HUDEP-2 (cell line): ENCODE data around the gene SMIM44.
"Not testable (repeated sequence)": the region's sequence is repeated elsewhere in the genome, so short reads cannot be mapped to it uniquely, and the experiment has no call there.

Source experiments
- DNase-seq, 76 experiments: peaks; one replicate each; lab custom pipeline; 2025; ENCODE audit not compliant: unreplicated experiment in 76 of 76; lab: John Stamatoyannopoulos, UW

SMIM44 gene

DNA sequence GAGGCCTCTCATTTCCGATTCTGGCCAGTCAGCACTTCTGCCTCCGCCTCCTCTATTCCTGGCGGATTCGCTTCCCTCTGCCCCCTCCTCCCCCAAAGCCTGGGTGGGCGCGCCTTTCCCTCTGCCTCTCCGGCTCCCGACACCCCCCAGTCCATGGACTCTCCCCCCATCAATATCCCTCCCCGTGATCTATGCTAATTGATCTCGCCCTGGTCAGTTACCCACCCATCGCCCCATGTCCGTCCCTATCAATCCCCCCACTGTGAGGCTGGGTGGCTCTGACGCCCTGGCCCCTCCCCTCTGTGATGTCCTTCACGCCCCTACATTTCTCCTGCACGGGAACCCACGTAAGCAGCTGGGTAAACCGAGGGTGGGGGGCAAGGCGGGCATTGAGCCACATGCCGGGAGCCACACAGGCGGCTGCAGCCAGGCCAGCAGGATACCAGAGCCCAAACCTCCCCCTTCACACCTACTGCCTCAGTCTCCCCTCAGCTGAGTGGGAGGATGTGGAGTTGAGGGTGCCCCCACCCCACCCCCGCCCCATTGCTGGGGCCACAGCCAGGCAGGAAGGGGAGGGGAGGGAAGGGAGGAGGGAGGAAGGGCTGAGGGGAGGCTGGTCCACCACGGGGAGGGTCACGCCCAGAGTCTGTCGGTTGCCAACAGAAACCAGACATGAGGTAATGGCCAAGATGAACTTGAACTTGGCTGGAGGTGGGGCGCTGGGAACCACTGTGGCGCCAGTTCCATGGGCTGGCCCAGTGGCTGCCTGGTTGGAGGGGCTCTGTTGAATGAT, 24.0 kb downstream of the SMIM44 start:
- DNase-seq: peak in 60 of 76 experiments; percentile 13 to 77 (median 52)

DNA sequence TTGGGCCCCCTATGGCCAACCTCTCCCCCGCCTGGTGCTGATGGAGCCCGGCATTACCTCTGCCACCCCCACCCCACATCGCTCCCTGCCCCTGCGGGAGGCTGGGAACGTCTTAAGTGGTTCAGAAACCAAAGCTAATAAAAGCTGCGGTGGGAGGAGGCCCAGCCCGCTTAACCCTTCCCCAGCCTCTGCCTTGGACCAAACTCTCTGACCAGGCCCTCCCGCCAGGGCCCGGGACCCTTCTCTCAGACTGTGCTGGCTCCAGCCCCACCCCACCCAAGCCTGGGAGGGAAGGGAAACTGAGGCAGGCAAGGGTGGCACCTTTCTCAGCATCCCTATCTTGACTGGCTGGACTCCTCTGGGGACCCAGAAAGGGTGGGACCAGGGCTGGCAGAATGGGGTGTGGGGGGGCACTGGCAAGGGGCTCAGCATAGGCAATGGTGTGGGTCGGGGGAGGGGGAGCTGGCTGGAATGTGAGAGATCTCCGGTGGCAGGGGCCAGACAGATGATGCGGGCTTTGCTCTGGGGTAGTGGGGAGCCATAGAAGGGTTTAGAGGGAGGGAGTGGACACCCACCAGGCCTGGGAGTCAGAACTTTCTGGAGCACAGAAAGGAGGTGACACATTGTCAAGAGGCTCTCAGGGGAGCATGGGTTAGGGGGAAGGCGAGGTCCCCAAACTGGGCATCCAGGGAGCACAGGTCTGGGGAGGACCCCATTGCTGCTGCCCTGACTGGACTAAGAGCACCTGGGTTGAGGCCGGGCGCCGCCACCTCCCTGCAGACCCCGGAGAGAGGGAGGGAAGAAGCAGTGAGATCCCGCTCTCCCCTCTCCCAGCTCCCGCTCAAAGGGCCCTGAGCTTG, 24.8 kb downstream of the SMIM44 start:
- no peak for DNase-seq

DNA sequence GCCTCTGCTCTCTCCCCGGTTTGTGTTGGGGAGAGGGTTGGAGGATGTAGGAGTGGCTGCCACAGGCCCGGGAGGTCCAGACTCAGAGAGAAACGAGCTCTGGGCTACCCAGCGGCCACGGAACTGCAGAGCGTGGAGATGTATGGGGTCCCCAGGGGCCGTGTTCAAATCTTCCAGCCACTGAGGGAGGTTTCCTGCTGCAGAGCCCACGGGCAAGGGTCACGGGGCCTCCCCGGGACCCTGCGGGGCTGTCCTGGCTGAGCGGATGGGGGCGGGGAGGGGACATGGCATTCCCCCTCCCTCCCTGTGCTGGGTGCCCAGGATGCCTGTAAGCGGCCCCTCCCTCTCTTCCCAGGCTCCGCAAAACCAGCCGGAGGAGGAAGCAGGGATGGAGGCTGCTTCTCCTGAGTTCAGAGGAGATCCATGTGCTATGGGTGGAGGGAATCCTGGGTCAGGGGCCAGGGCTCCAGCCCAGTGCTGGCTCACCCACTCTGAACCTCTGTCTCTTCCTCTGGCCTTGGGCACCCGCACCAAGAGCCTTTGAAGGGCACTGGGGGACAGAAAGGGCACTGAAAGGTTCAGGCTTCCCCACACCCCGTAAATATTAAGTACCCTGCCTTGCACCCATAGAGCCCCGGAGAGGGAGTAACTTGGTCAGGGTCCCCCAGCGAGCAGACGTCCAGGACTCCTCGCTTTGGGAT, 25.6 kb downstream of the SMIM44 start:
- no peak for DNase-seq

- no peak for DNase-seq
Measured at GRCh38 chr19:3456925-3457527, 26.2 kb downstream of the SMIM44 start.

DNA sequence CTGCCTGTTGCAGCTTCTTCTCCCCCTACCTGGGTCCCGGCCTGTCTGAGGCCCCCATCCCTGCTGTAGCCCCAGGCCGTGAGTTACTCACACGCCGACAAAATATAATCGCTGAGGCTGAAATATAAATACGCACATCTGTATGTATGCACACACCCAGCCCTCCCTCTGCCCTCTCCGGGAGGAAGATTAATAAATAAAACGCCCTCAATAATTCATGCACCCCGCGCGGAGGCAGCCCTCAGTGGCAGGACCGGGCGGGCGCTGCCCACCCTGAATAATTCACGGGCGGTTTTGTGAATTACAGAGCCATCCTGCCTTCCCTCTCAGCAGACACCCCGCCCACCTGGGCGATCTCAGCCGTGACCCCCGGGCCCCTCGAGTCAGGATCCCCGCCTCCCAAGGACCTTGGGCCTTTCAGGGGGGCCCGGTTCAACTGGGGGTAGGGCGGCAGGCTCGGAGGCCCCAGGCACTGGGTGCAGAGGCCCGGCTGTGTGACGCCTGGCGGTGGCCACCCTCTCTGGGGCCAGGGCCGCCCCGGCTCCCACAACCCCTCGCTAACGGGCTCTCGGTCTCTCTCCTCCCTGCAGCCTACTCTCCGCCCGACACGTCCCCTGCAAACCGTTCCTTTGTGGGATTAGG, 27.2 kb downstream of the SMIM44 start:
- DNase-seq: no peak

DNA sequence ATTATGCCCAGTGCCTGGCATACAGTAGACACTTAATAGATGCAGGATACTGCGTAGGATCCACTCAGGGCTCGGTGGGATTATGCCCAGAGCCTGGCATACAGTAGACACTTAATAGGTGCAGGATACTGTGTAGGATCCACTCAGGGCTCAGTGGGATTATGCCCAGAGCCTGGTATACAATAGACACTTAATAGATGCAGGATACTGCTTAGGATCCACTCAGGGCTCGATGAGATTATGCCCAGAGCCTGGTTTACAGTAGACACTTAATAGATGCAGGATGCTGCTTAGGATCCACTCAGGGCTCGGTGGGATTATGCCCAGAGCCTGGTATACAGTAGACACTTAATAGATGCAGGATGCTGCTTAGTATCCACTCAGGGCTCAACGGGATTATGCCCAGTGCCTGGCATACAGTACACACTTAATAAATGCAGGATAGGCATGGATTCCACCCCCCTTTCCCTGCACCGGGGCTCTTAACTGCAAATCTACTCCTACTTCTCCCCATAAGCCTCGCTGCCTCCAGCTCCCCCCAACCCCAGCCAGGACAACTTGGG, 27.8 kb downstream of the SMIM44 start:
- no peak for DNase-seq

- no peak for DNase-seq
Measured at GRCh38 chr19:3454656-3455392, 28.4 kb downstream of the SMIM44 start.

DNA sequence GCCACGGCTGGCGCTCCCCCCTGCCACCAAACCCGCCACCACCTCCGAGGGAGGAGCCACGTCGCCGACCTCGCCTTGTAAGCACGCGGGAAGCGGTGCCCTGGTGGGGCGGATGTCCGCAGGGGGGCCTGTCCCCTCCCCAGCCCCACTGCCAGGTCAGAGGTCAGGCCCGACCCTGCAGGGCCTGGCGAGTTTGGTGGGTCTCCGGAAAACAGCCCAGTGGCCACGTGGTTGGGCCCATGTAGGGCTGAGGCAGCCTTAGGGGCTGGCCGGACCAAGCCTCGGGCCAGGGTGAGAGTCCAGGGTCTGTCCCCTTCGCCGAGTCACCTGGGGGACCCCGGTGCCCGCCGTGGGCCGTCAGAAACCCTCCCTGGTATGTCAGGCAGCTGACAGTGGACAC, 29.4 kb downstream of the SMIM44 start:
- DNase-seq: no peak

- not testable (repeated sequence) for DNase-seq
Measured at GRCh38 chr19:3452942-3453214, 30.4 kb downstream of the SMIM44 start.

- no peak for DNase-seq
Measured at GRCh38 chr19:3452171-3452941, 30.9 kb downstream of the SMIM44 start.

DNA sequence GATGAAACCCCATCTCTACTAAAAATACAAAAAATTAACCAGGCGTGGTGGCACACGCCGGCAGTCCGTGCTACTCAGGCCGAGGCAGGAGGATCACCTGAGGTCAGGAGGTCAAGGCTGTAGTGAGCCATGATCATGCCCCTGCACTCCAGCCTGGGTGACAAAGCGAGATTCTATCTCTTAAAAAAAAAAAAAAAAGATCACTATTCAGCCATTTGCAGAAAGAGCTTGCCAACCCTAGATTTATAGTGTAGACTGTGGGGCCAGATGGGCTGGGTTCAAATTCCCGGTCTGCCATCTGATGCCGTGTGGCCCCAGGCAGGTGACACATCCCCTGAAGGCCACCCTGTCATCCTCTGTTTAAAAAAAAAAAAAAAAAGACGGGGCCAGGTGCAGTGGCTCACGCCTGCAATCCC, 31.8 kb downstream of the SMIM44 start:
- peak in 2 of 76 experiments; percentile 24 to 30 for DNase-seq

GRCh38 chr19:3450796-3451411, 32.3 kb downstream of the SMIM44 start:
- DNase-seq: peak in 57 of 76 experiments; percentile 15 to 79 (median 49)

GRCh38 chr19:3448616-3449334, 34.5 kb downstream of the SMIM44 start:
- DNase-seq: no peak

GRCh38 chr19:3446657-3447056, 36.6 kb downstream of the SMIM44 start:
- DNase-seq: not testable (repeated sequence)

GRCh38 chr19:3444695-3445234, 38.5 kb downstream of the SMIM44 start:
- no peak for DNase-seq

- no peak for DNase-seq
Measured at GRCh38 chr19:3443840-3444694, 39.2 kb downstream of the SMIM44 start.
